Natural killer cell (primary cell): ENCODE results near the gene COPRS. TPM values are rescaled to one million over a fixed set of nuclear protein-coding genes. Genes with fewer than 3 reads are reported as not detected.

Experiments
- ATAC-seq, 3 donors: fragments of 150-1000 bp in 2 of 3; fragments of 200-7000 bp in 1 of 3; cut with Tn5 transposase; 1 replicate in 1 of 3; 2 replicates in 2 of 3; pipeline ENCODE4 v1.10.0; 2021; ENCODE audit warnings: mild to moderate bottlenecking in 2 of 3, moderate library complexity in 2 of 3
- DNase-seq, 2 donors: peaks; one replicate each; pipeline versions ENCODE4 v3.0.0 to v3.0.0-alpha.2; 2013 to 2021; ENCODE audit warnings: mixed read lengths in 1 of 2
- H3K27ac ChIP-seq: one replicate; pipeline ENCODE4 v1.5.1; 2013; ENCODE audit warnings: mild to moderate bottlenecking, low read length
- H3K27me3 ChIP-seq: one replicate; pipeline ENCODE4 v1.6.1; 2013; ENCODE audit warnings: low read length; ENCODE audit not compliant: control insufficient read depth, insufficient read depth
- H3K36me3 ChIP-seq: one replicate; pipeline ENCODE4 v1.6.1; 2013; ENCODE audit warnings: low read length; ENCODE audit not compliant: control insufficient read depth, insufficient read depth
- H3K4me1 ChIP-seq: one replicate; pipeline ENCODE4 v1.6.1; 2013; ENCODE audit warnings: low read length; ENCODE audit not compliant: control insufficient read depth, insufficient read depth
- H3K4me3 ChIP-seq: one replicate; pipeline ENCODE4 v1.5.1; 2013; ENCODE audit warnings: low read length
- H3K9me3 ChIP-seq: one replicate; pipeline ENCODE4 v1.6.1; 2013; ENCODE audit warnings: low read length; ENCODE audit not compliant: control insufficient read depth, insufficient read depth
- H3K27ac Mint-ChIP-seq, 2 donors: one replicate each; pipeline ENCODE4 v1.8.0; 2022; ENCODE audit warnings: mild to moderate bottlenecking in 2 of 2, mixed read lengths in 2 of 2, moderate library complexity in 1 of 2
- H3K27me3 Mint-ChIP-seq, 2 donors: one replicate each; pipeline ENCODE4 v1.8.0; 2022; ENCODE audit warnings: low read depth in 2 of 2, mixed read lengths in 2 of 2
- H3K36me3 Mint-ChIP-seq: one replicate; pipeline ENCODE4 v1.8.0; 2022; ENCODE audit warnings: mixed read lengths
- H3K4me1 Mint-ChIP-seq, 2 donors: one replicate each; pipeline ENCODE4 v1.8.0; 2022; ENCODE audit warnings: mixed read lengths in 2 of 2
- H3K4me3 Mint-ChIP-seq: one replicate; pipeline ENCODE4 v1.8.0; 2022; ENCODE audit warnings: mild to moderate bottlenecking, moderate library complexity, mixed read lengths
- H3K9me3 Mint-ChIP-seq, 2 donors: one replicate each; pipeline ENCODE4 v1.8.0; 2022; ENCODE audit warnings: mixed read lengths in 2 of 2
- CTCF ChIP-seq: fragments of 200-600 bp; IDR thresholded peaks from one replicate; pipeline ENCODE4 v1.8.0; 2022; ENCODE audit warnings: antibody characterized with exemption
- WGBS: methylation state at CpG from one replicate; pipeline ENCODE4 v1.1.7; 2013; ENCODE audit warnings: missing lambda C conversion rate; ENCODE audit not compliant: insufficient coverage; 5-methylcytosine and 5-hydroxymethylcytosine counted together
- intact Hi-C: fragments of 100-400 bp; cut with micrococcal nuclease; formaldehyde crosslinking; loops from one replicate; pipeline ENCODE4 v1.14.2; 2022
- total RNA-seq, 4 donors: library from RNA; stranded (reverse); fragments of 120-200 nt in 1 of 4; gene quantifications; one replicate each; pipeline versions ENCODE4 v1.2.3 to v1.2.4, GENCODE V29; 2013 to 2022

COPRS gene
- 1 to 10 TPM; 3.1 to 4.9 (median 3.4) TPM for total RNA-seq
- 10.3 TPM for total RNA-seq (2013)

DNA sequence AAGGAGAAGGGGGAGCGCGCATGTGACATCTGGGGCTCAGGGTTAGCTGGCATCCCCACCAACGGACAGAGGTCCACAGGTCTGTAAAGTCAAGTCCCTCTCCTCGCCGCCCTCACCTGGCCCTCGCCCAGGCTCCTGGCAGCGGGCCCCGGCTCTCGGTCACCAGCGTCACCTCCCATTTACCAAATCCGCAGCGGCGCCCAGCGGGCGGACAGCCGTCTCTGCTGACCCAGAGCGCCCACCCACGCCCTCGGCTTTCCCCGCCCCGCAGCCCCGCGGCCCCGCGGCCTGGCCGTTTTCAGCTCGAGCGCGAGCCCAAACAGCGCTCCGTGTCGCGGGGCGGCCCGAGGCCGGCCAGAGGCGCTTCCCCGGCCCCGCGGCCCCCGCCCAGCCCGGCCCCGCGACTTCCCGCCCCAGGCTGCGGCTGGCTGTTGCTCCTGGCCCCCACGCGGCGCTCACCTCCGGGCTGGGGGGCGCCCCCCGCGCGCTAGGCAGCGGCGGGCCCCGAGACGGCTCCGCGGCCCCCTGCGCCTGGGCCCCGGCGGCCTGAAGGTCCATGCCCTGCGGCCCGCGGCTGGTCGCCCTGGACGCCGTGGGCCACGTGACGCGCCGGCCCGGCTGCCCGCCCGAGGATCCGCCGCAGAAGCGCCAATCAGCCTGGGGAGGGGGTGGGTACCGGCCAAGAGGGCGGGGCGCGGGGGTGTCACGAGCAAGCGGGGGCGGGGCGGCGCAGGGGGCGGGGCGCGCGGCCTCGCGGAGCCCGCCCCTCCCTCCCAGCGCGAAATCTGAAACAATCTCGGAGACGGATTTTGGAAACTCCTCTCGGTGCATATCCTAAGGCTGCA is at the start of gene COPRS:
COPRS (minus strand) TSS at position 603 of the 845 bp plus-strand sequence; CDS start at position 558, 45 bp downstream.
- under 1% methylated on average over 99 of the region's 100 CpGs for WGBS
- Mint-ChIP-seq H3K4me1 (peaks cover 14 to 15% of the 10 kb centered on the region in 2 donors), H3K4me3 (peak within 1 kb of the TSS; percentile 91), H3K9me3 (no peaks in the 10 kb centered on the region), H3K27ac (peak within 1 kb of the TSS in 1 of 2 donors; percentile 63), H3K36me3 (no peaks in the 10 kb centered on the region), H3K27me3 (no peaks in the 10 kb centered on the region)
- no peak within 1 kb of the TSS for H3K27ac ChIP-seq
- H3K9me3 ChIP-seq, result no peaks in the 10 kb centered on the region
- ATAC-seq, result peak; percentile 93
- TF ChIP-seq CTCF, result no peak
- peak within 1 kb of the TSS; percentile 37 for H3K4me3 ChIP-seq
- peaks cover 14% of the 10 kb centered on the region for H3K4me1 ChIP-seq
- no peaks in the 10 kb centered on the region for H3K27me3 ChIP-seq
- peak; percentile 71 to 89 for DNase-seq
- intact Hi-C loops, result no loop called here
- peaks cover 12% of the 10 kb centered on the region for H3K36me3 ChIP-seq

DNA sequence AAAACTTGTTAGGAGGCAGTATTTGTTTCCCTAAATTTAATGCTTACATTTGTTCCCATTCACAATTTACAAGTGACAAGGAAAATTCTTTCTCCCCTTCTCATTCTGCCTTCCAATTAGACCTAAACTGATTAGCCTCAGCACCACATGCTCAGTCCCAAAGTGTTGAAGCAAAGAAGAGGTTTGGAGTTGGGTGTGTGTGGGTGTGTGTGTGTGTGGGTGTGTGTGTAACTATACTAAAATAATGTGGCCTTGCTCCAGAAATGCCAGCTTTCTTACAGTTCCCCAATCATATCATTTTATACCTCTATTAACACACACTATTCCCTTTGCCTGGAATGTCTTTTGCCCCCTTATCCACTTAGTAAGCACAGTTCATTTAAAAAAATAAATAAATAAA is 49.3 kb upstream of the COPRS start:
- Mint-ChIP-seq H3K27me3 (peaks cover 28 to 41% of the 10 kb centered on the region in 2 donors), H3K27ac (no peak overlapping the region), H3K4me3 (no peak overlapping the region), H3K4me1 (no peaks in the 10 kb centered on the region), H3K36me3 (no peaks in the 10 kb centered on the region), H3K9me3 (no peaks in the 10 kb centered on the region)
- TF ChIP-seq CTCF, result no peak
- H3K9me3 ChIP-seq, result no peaks in the 10 kb centered on the region
- intact Hi-C loops, result no loop called here
- H3K36me3 ChIP-seq, result no peaks in the 10 kb centered on the region
- ATAC-seq, result no peak
- no peak overlapping the region for H3K27ac ChIP-seq
- H3K4me3 ChIP-seq, result no peak overlapping the region
- no peak for DNase-seq
- no peaks in the 10 kb centered on the region for H3K4me1 ChIP-seq
- H3K27me3 ChIP-seq, result no peaks in the 10 kb centered on the region

DNA sequence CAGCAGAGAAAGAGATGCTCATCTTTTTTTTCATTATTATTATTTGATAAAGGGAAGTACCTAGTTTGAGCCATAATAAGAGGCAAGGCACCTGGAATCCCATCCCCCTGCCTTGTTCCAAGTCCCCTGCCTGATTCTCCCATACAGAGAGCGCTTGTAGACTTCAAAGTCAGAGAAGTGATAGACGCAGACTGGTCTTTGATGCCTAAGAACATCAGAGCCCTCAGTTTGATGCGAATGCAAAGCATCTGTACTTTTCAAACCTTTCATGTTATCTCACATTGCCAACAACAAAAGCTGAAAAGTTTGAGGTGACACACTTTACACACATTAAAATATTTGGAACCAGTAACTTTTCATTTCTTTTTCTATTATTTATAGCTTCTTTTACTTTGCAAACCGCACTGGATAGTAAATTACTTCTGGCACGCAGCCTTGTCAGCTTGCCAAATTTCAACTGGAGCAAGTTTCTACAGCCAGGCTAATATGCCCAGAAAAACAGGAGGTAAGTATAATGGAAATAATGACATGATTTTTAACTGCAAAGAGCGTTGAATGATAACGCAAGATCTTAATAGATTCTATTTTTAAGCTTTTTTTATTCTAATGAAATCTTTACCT is 48.4 kb upstream of the COPRS start:
- Mint-ChIP-seq H3K27ac (no peak overlapping the region), H3K9me3 (no peaks in the 10 kb centered on the region), H3K27me3 (peaks cover 28 to 41% of the 10 kb centered on the region in 2 donors), H3K36me3 (no peaks in the 10 kb centered on the region), H3K4me1 (no peaks in the 10 kb centered on the region), H3K4me3 (no peak overlapping the region)
- peak in 1 of 2 donors; percentile 49 for DNase-seq
- no peaks in the 10 kb centered on the region for H3K4me1 ChIP-seq
- no peaks in the 10 kb centered on the region for H3K36me3 ChIP-seq
- no peak for TF ChIP-seq CTCF
- H3K9me3 ChIP-seq, result no peaks in the 10 kb centered on the region
- no peak overlapping the region for H3K27ac ChIP-seq
- no peak overlapping the region for H3K4me3 ChIP-seq
- 5% methylated on average over 5 of the region's 7 CpGs for WGBS
- H3K27me3 ChIP-seq, result no peaks in the 10 kb centered on the region
- intact Hi-C loops, result no loop called here
- ATAC-seq, result no peak
